AG10803 (cell line): ENCODE measurements around the gene RIN1.
A peak's percentile ranks its signal among the peaks of the same experiment; 100 is the strongest.
"Not testable (repeated sequence)": the region's sequence is repeated elsewhere in the genome, so short reads cannot be mapped to it uniquely, and the experiment has no call there.

Experiments
- DNase-seq: peaks from one replicate; pipeline ENCODE4 v3.0.0; 2010; ENCODE audit warnings: low read depth
- H3K4me3 ChIP-seq: 2 replicates; pipeline ENCODE4 v1.5.1; 2011; ENCODE audit warnings: mild to moderate bottlenecking, low read length, control low read depth
- TF ChIP-seq, protein P1 (sequence below): conservative IDR thresholded peaks from 2 replicates; pipeline ENCODE4 v1.5.1; 2011; ENCODE audit warnings: mild to moderate bottlenecking, low read length, control low read depth, inconsistent platforms

The RIN1 gene, protein sequence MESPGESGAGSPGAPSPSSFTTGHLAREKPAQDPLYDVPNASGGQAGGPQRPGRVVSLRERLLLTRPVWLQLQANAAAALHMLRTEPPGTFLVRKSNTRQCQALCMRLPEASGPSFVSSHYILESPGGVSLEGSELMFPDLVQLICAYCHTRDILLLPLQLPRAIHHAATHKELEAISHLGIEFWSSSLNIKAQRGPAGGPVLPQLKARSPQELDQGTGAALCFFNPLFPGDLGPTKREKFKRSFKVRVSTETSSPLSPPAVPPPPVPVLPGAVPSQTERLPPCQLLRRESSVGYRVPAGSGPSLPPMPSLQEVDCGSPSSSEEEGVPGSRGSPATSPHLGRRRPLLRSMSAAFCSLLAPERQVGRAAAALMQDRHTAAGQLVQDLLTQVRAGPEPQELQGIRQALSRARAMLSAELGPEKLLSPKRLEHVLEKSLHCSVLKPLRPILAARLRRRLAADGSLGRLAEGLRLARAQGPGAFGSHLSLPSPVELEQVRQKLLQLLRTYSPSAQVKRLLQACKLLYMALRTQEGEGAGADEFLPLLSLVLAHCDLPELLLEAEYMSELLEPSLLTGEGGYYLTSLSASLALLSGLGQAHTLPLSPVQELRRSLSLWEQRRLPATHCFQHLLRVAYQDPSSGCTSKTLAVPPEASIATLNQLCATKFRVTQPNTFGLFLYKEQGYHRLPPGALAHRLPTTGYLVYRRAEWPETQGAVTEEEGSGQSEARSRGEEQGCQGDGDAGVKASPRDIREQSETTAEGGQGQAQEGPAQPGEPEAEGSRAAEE

DNA sequence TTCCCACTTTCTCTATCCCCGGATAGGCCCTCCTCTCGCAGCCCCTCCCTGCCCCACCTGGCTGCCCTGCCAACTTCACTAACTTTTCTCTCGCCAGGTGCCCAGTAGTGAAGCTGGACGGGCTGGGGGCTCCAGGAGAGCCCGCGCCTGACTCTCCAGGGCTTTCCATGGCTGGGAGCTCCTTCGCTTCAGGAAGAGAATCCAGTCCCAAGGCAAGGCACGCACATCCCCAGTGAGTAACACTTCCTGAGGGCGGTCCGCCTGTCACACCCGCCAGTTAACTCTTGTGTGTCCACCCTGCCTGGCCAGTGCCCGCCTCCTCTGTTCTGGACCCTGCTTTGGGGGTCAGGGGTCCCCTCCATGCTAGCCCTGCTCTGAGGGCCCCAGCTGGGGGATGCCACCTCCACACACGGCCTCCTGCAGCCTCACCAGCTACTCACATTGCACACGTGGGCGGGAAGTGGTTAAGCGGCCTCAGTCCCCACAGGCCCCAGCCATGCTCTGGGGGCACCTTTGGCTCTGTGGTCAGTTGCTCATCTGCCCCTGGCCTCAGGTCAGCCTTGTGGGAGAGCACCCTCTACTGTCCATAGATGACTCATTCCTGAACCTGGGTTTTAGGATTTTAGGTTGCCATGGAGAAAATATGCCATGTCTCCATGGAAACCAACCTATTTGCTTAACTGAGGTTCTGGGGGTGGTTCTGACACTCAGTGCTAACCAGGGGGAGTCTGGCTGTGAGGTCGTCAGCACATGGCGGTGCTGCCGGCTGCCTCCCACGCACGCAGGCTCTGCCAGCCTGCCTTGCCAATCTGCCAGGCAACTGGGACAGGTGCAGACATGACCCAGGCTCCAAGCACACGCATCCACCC lies at the start of gene RIN1:
Gene RIN1 (minus strand): TSS at position 201 of the 869 bp plus-strand sequence. CDS start 32 bp downstream, at position 169.
- TF ChIP-seq, protein P1, sequence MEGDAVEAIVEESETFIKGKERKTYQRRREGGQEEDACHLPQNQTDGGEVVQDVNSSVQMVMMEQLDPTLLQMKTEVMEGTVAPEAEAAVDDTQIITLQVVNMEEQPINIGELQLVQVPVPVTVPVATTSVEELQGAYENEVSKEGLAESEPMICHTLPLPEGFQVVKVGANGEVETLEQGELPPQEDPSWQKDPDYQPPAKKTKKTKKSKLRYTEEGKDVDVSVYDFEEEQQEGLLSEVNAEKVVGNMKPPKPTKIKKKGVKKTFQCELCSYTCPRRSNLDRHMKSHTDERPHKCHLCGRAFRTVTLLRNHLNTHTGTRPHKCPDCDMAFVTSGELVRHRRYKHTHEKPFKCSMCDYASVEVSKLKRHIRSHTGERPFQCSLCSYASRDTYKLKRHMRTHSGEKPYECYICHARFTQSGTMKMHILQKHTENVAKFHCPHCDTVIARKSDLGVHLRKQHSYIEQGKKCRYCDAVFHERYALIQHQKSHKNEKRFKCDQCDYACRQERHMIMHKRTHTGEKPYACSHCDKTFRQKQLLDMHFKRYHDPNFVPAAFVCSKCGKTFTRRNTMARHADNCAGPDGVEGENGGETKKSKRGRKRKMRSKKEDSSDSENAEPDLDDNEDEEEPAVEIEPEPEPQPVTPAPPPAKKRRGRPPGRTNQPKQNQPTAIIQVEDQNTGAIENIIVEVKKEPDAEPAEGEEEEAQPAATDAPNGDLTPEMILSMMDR: peak; percentile 56
- H3K4me3 ChIP-seq: peak within 1 kb of the TSS; percentile 86
- peak; percentile 94 for DNase-seq

DNA sequence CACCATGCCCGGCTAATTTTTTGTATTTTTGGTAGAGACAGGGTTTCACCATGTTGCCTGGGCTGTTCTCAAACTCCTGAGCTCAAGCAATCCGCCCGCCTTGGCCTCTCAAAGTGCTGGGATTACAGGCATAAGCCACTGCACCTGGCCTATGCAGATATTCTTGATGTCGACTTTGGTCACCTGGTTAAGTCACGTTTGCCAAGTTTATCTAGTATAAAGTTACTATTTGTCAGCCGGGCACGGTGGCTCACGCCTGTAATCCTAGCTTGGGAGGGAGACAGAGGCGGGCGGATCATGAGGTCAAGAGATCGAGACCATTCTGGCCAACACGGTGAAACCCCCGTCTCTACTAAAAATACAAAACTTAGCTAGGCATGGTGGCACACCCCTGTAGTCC lies 48.1 kb upstream of the RIN1 start:
- not testable (repeated sequence) for H3K4me3 ChIP-seq, DNase-seq

DNA sequence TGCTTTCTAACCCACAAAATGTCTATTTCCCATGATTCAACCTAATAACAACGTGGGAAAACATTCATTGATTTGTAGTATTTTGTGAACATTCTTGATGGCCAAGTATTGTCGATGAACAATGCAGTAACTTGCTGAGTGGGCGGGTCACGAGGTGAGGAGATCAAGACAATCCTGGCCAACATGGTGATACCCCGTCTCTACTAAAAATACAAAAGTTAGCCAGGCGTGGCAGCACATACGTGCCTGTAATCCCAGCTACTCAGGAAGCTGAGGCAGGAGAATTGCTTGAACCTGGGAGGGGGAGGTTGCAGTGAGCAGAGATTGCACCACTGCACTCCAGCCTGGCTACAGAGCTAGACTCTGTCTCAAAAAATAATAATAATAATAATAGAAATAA lies 44.0 kb upstream of the RIN1 start:
- DNase-seq, H3K4me3 ChIP-seq: not testable (repeated sequence)

DNA sequence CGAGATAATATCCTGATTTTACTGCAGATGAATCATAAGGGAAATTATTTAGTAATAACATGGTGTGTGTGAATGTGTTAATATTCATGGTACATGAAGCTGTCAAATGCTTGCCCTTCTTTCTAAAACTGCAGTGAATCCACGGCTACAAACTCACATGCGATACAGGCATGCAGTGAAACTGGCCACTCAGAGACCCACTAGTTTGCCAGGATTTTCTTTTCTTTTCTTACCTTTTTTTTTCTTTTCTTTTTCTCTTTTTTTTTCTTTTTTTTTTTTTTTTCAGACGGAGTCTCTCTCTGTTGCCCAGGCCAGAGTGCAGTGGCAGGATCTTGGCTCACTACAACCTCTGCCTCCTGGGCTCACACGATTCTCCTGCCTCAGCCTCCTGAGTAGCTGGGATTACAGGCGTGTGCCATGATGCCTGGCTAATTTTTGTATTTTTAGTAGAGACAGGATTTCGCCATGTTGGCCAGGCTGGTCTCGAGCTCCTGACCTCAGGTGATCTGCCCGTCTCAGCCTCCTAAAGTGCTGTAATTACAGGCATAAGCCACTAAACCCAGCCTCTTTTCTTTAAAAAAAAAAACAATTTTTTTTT lies 37.6 kb upstream of the RIN1 start:
- H3K4me3 ChIP-seq, DNase-seq: not testable (repeated sequence)

DNA sequence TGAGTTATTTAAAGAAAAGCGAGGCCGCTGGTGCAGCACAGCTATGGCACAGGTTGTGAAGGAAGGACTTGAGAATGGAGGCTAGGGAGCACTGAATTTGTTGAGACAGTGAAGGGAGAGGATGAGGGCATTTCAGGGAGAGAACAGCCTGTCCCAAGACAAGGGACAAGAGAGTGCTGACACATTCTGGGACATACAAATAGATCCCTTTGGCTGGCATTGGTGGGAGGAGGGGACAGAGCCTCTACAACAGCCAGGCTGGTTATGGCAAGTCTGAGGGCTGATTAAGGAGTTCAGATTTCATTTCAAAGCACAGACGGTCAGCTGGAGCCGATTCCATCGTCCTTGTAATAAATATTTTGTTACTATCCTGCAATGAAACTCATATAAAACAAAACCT lies 37.0 kb upstream of the RIN1 start:
- no peak for DNase-seq
- H3K4me3 ChIP-seq: no peak overlapping the region
- TF ChIP-seq, protein P1: no peak

DNA sequence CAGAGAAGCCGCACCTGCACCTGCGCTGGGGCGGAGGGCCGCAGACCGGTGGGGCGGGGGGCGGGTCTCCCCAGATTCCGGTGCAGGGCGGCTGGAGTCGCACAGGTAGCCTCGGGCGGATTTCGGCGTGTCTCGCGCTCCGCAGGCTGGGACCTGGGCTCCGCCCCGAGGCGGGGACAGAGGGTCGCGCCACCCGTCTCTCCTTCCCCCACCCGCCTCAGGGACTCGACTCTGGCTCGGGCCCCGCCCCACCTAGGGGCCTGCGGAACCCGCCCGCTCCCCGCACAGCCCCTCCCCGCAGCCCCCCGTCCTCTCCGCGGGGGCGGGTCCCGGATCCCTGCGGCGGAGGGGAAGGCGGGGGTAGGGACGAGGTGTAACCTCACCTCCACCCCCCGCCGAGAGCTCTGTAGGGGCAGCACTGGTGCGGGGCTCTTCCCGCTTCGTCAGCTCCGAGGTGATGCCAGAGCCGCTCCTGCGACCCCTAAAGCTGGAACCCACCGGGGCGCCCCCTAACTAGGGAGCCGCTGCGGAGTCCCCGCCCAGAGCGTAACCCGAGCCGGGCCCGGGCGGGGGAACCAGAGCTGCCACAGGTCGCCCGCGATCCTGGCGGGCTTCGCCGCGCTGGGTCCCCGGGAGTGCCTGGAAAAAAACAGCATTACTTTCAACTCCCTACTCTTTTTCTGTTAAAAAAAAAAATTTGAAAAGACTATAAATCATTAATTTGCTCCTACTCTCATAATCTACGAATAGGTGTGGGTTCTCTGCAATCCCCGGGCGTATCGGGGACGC lies 35.6 kb upstream of the RIN1 start, which contains the start of gene SLC29A2:
Gene SLC29A2 (minus strand): TSS at position 134 of the 789 bp plus-strand sequence. CDS start 169 bp downstream, outside the sequence.
- TF ChIP-seq, protein P1: no peak
- no peak for DNase-seq
- peak within 1 kb of the TSS; percentile 51 for H3K4me3 ChIP-seq

DNA sequence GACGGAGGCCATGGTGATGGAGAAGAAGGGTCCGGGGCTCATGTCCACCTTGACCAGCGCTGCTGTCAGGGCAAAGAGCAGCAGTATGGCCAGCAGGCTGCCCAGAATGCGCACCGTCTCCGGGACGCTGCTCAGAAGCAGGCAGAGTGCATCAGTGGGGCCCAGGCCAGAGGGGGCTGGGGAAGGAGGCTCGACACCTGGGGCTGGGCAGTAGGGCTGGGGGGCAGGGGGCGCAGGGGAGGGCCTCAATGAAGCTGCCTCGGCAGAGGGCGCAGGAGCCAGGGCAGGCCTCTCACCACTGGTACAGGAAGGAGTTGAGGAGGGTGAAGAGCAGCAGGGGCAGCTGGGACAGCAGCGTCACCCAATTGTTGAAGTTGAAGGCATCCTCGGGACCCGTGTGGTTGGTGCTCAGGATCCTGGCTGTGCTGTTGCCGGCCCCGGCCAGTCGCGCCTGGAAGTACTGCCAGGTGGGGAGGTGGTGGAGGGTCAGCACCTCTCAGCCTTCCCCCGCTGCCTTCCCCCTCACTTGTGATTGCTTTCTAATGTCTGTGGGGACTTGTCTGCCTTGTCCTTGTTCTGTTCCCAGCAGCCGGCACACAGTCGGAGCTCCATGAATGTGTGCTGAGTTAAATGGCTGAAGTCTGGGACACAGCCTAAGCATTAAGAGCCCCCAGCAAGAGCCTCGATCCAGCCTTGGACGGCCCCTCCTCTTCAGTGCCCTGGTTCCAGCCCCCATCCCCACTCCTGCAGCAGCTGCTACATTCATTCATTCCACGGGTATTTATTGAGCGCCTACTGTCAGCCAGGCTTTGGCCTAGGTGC lies 33.0 kb upstream of the RIN1 start:
- H3K4me3 ChIP-seq: no peak overlapping the region
- DNase-seq: no peak
- TF ChIP-seq, protein P1: no peak
